ENCODE results near the gene TNFAIP2. TPM values are rescaled to one million over a fixed set of nuclear protein-coding genes. Genes with fewer than 3 reads are reported as not detected.
"Not testable (repeated sequence)": the region's sequence is repeated elsewhere in the genome, so short reads cannot be mapped to it uniquely, and the experiment has no call there.

TNFAIP2 gene
- total RNA-seq, 1 experiment from 2014 or later: 90.4 TPM

GRCh38 chr14:103173887-103174286 lies 50.6 kb downstream of the TNFAIP2 start:
- not testable (repeated sequence) for H3K4me3 ChIP-seq, DNase-seq, H3K9me3 ChIP-seq

GRCh38 chr14:103176176-103176575 lies 52.9 kb downstream of the TNFAIP2 start:
- not testable (repeated sequence) for H3K9me3 ChIP-seq, H3K4me3 ChIP-seq, H3K27me3 ChIP-seq

More at GRCh38 chr14:103173887-103174286, 50.6 kb downstream of the TNFAIP2 start:
- not testable (repeated sequence) for H3K36me3 ChIP-seq, H3K27me3 ChIP-seq

DNA sequence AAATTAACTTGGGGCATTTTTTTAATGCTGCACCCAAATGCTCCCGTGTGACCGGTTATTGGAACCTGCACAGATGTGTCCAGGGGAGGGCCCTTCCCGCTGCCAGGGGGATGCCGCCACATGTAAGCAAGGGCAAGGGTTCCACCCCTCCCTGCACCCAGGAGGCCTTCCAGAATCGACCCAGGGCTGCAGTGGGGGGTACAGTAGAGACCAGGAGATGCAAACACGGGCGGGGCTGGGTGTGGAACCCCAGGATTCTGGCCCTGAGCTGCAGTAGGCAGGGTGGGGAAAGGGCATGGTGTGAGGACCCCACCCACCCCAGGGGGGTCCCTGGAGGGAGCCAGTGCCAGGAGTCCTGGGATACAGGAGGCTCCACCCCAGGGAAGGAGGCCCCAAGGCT lies 54.1 kb downstream of the TNFAIP2 start:
- Histone ChIP-seq H3K27me3 (no peaks in the 10 kb centered on the region), H3K4me3 (no peak overlapping the region), H3K36me3 (no peaks in the 10 kb centered on the region), H3K9me3 (no peaks in the 10 kb centered on the region)
- no peak for DNase-seq

More at GRCh38 chr14:103176176-103176575, 52.9 kb downstream of the TNFAIP2 start:
- DNase-seq, H3K36me3 ChIP-seq: not testable (repeated sequence)

DNA sequence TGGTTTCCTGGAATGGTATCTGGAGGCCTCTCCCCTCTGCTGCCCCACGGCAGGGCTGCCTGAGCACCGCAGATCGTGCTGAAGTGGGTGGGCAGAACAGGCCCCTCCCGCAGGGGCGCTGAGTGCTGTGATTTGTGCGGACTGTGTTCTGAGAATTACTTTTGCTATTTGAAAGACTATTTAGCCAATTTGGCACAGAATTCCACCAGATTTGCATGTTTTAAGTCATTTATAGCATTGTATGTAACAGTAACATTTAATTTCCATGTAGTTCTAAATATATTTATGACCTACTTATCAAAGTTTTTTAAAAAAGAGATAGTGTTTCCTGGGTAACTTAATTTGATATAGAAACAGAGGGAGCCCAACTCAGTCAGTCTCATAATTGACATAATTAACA lies 55.3 kb downstream of the TNFAIP2 start:
- Histone ChIP-seq H3K4me3 (no peak overlapping the region), H3K27me3 (no peaks in the 10 kb centered on the region), H3K36me3 (no peaks in the 10 kb centered on the region), H3K9me3 (no peaks in the 10 kb centered on the region)
- no peak for DNase-seq

GRCh38 chr14:103179094-103179493 lies 55.8 kb downstream of the TNFAIP2 start:
- no peak for DNase-seq
- Histone ChIP-seq H3K9me3 (no peaks in the 10 kb centered on the region), H3K27me3 (no peaks in the 10 kb centered on the region), H3K36me3 (no peaks in the 10 kb centered on the region), H3K4me3 (no peak overlapping the region)

DNA sequence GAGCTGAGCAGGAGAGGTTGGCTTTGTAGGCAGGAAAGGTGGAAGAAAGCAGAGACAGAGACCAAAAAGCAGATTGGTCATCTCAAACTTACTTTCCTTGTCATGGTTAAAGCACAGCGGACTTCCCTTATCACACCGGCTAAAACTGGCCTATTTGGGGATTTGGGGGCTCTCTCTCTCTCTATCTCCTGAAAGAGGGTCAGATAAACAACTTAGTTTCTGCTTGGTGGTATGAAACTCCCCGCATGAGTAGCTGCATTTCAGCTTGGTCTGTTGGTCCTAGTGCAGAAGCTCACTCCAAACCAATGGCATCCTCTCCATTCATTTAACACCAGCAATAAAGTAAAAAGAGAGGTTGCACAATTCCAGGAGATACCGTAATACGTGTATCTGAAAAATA lies 57.1 kb downstream of the TNFAIP2 start:
- H3K4me3 ChIP-seq: no peak overlapping the region

DNA sequence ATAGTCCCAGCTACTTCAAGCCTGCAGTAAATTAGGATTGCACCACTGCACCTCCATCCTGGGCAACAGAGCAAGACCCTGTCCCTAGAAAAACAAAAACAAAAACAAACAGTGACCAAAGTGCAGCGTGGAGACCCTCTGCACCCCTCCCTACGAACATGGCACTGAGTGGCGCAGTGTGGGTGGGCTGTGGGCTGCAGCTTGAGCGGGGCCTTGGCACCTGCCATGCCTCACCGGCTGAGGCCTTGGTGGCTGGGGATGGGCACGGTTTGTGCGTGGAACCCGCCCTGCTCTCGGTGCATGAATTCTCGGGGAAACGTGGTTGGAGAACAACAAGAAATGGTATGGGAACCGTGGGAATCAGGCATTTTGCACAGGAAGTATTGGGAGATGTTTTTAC lies 60.8 kb downstream of the TNFAIP2 start:
- Histone ChIP-seq H3K27me3 (no peaks in the 10 kb centered on the region), H3K4me3 (no peak overlapping the region), H3K36me3 (no peaks in the 10 kb centered on the region), H3K9me3 (no peaks in the 10 kb centered on the region)
- DNase-seq: no peak

More for the DNA sequence above, 57.1 kb downstream of the TNFAIP2 start:
- Histone ChIP-seq H3K9me3 (no peaks in the 10 kb centered on the region), H3K27me3 (no peaks in the 10 kb centered on the region), H3K36me3 (no peaks in the 10 kb centered on the region)
- DNase-seq: no peak

- no peaks in the 10 kb centered on the region for H3K27me3 ChIP-seq
- DNase-seq: no peak
- H3K36me3 ChIP-seq: no peaks in the 10 kb centered on the region
- H3K4me3 ChIP-seq: no peak overlapping the region
- no peaks in the 10 kb centered on the region for H3K9me3 ChIP-seq
These were observed 62.1 kb downstream of the TNFAIP2 start for GRCh38 chr14:103185051-103186029.

GRCh38 chr14:103186241-103186822 lies 63.1 kb downstream of the TNFAIP2 start:
- DNase-seq: no peak
- H3K9me3 ChIP-seq: no peaks in the 10 kb centered on the region
- no peak overlapping the region for H3K4me3 ChIP-seq
- H3K27me3 ChIP-seq: no peaks in the 10 kb centered on the region
- H3K36me3 ChIP-seq: no peaks in the 10 kb centered on the region

Other genes starting within 250 kb of the TNFAIP2 start
- 0.43 TPM in 1 of 2 replicates, not detected in the other for gene AMN, start 200.8 kb upstream of the TNFAIP2 start, total RNA-seq (2014; rRNA removed; shearing (Covaris generic); ENCODE audit: low replicate concordance)
- gene CDC42BPB, start 65.9 kb upstream of the TNFAIP2 start, total RNA-seq (2014; rRNA removed; shearing (Covaris generic); ENCODE audit: low replicate concordance): 8.3 and 11.7 TPM in 2 replicates
- not detected in 2 replicates for gene LBHD2, start 39.3 kb upstream of the TNFAIP2 start, total RNA-seq (2014; rRNA removed; shearing (Covaris generic); ENCODE audit: low replicate concordance)
- gene EXOC3L4, start 28.7 kb upstream of the TNFAIP2 start, total RNA-seq (2014; rRNA removed; shearing (Covaris generic); ENCODE audit: low replicate concordance): 0.17 TPM in 1 of 2 replicates, not detected in the other
- gene EIF5, start 210.8 kb downstream of the TNFAIP2 start, total RNA-seq (2014; rRNA removed; shearing (Covaris generic); ENCODE audit: low replicate concordance): 180 and 183 TPM in 2 replicates